NCI-H2196 treated with DMSO at 0.1 percent for 48 hours (cell line): ENCODE measurements around the gene LENG1.
A peak's percentile ranks its signal among the peaks of the same experiment; 100 is the strongest.
"Not testable (repeated sequence)": the region's sequence is repeated elsewhere in the genome, so short reads cannot be mapped to it uniquely, and the experiment has no call there.

Experiments
- DNase-seq: peaks from one replicate; lab custom pipeline; 2025; ENCODE audit not compliant: unreplicated experiment; lab: John Stamatoyannopoulos, UW

The LENG1 gene

DNA sequence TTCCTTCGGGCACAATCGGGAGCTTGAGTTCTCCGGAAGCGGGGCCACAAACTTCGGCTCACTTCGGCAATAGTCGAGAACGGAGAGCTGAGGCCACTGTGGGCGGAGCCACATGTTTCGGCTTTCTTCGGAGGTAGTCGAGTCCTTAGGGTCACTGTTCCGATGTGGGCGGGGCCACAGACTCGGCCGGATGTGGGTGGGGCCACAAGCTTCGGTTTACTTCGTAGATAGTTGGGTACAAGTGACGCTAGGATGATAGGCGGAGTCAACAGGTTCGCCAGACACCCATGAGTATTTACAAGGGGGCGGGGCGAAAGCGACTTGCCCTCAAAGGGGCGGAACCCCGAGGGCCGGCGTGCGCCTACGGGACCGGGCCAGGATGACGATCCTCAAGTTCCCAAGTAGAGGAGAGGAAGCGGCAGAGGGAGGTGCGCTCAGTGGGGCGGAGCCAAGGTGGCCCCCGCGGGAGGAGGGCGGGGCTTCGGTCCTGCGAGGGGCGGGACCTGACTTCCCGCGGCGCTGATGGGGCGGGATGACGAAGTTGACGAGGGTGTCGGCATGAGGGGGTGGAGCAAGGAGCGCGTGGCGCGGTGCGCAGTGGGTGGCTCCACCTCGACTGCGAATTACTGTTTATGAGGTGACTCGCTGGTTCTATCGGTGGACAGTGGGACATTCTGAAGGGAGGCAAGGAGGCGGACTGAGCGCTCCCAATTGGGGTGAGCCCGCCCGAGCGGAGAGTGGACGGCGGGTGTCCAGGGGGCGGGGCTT is 30.4 kb upstream of the LENG1 start:
- peak; percentile 99 for DNase-seq

DNA sequence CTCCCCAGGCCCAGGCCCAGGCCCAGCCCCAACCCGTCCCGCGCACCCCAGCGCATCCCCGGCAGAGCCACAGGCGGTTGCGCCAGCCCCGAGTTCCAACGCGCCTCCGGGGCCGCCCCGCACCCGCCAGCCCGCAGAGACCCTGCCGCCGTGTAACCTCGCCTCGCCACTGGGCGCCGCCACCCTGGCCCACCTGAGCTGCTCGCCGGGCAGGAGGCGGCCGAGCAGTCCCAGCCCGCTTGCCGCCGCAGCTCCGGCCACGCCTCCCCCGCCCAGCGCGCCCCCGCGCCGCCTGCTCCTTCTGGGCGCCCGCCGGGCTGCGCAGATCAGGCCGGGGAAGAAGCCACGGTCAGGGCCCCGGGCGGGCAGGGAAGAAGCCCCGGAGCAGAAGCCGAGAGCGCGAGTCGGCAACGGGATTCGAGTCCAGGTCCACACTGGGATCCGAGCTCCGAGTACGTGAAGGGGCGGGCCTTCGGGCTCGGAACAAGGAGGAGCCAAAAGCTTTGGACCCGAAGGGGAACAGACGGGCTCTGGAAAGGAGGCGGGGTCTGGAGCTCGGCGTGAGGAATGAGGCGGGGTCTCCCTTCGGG is 29.7 kb upstream of the LENG1 start, which contains the start of gene MBOAT7:
Gene MBOAT7 (minus strand): TSS at position 436 of the 590 bp plus-strand sequence. CDS start 1,072 bp downstream, outside the sequence.
- DNase-seq: peak; percentile 63

DNA sequence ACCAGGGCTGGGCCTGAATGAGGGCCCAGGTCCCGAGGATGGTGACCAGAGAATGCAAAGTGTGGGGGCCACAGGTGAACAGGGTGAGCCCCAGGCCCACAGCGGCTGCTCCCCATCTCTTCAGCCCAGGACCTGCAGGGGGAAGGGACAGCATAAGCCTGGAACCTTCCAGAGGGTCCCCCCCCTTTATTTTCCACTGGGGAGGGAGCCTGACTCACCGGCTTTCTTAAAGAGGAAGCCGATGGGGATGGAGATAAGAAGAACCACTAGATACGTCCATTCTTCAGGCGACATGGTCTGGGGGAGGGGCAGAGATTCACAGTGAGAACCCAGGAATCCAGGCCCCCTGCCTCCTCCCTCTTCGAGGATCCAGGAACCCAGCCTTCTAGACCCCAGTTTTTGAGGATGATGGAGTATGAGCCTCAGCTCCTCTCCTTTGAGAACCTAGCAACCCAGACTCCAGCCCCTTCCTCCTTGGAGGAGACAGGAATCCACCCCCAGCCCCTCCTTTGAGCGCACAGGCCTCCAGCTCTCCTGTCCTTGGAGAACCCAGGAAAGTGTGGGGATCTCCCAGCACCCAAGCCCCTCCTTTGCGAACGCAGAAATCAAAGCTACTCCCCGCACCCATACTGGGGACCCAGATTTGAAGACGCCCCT is 28.8 kb upstream of the LENG1 start:
- DNase-seq: no peak

DNA sequence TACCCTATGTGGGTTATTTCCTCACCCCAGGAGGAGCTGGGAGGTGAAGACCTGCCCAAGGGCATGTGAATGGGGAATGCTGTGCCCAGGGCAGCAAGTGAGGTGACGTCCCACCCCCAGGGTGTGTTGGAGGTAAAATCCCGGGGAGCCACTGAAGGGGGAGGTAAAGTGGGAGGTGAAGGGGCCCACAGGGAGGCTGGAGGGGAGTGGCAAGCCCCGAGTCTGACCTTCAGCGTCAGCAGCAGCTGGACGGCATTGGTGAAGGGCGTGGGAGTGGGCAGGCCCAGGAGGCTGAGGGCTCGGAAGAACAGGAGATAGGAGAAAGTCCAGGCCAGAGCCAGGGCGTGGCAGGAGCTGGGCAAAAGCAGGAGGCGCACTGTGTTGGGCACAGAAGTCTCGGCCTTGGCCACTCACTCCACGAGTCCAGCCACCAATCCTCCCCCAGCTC is 27.4 kb upstream of the LENG1 start:
- no peak for DNase-seq

DNA sequence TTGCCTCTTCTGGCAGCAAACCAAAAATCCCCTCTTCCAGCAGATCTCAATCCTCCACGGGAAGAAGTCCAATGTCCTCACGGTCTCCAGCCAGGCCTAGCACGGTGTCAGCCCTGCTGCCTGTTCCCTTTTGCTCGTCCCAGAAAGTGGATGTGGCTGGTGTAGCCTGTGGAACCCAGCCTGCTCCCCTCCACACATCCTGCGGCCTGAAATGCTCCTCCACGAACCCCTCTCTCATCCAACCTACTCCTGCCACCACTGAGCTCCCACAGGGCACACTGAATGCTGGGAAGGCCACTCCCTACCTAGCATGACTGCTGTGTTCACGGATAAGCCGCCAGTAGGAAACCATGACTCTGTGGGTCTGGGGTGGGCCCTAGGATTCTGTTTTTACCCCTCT is 26.8 kb upstream of the LENG1 start:
- DNase-seq: no peak

DNA sequence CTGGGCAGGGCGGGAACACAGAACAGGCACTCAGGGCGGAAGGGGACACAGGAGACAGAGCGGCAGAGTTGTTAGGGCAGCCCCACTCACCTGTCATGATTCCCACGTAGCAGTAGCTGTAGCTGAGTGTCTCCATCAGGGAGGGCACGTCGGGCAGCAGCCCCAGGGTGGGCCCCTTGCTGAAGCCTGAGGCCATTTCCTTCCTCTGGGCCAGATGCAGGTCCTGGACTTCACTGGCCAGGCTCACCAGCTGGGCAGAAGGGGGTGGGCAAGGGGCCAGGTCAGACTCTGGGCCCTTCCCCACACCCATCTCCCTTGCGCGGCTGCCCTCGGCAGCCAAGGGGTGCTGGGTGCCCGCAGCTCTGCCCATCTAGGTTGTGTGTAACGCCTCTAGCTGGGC is 23.9 kb upstream of the LENG1 start:
- no peak for DNase-seq

DNA sequence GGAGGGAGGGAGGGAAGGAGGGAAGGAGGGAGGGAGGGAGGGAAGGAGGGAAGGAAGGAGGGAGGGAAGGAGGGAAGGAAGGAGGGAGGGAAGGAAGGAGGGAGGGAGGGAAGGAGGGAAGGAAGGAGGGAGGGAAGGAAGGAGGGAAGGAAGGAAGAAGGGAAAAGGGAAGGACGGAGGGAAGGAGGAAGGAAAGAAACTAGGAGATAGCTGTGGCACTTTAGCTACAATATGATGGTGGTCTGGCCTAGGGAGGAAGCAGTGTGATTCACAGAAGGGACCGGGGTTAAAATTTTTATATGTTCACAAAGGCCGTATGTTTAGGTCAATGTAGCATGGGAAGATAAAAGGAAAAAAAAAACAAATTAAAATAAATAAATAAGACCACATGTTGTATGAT is 22.4 kb upstream of the LENG1 start:
- not testable (repeated sequence) for DNase-seq

DNA sequence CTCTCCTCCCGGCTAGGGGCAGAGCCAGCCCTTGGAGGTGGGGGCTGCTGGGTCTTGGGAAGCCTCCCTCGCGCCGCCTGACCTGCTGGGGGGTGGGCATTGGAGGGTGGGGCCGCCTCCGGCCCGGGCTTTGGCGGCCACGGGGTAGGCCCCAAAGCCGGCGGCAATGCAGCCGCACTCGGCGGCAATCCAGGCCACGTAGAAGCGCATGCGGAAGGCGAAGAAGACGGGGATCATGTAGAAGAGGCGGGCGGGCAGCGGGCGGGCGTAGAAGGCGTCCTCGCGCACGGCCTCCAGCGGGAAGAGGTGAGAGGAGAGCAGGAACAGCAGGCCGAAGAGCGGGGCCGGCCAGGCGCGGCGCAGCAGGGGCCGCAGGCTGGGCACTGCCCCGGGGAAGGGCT is 21.2 kb upstream of the LENG1 start:
- DNase-seq: no peak

DNA sequence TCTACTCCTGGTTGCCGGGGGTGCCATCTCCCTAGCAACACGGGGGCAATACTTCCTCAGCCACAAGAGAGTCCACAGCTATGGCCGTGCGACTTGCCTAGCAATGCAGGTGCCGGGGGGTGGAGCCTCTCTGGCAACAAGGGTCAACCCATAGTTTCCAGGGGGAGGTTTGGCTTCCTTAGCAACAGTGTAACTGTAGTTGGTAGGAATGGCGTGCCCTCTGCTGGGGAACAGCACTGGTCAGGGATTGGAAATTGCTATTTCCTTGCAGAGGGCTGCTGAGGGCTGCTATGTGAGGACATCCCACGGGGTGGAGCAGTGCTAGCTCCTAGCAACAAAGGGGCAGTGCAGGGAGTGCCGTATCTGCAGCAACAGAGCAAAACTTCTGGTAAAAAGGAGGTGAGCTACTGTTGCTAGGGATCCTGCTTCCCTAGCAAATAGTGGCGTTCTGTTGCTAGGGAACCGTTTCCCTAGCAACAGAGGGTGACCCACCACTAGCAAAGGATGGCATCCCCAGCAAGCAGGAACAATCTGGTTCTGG is 20.5 kb upstream of the LENG1 start:
- peak; percentile 98 for DNase-seq

DNA sequence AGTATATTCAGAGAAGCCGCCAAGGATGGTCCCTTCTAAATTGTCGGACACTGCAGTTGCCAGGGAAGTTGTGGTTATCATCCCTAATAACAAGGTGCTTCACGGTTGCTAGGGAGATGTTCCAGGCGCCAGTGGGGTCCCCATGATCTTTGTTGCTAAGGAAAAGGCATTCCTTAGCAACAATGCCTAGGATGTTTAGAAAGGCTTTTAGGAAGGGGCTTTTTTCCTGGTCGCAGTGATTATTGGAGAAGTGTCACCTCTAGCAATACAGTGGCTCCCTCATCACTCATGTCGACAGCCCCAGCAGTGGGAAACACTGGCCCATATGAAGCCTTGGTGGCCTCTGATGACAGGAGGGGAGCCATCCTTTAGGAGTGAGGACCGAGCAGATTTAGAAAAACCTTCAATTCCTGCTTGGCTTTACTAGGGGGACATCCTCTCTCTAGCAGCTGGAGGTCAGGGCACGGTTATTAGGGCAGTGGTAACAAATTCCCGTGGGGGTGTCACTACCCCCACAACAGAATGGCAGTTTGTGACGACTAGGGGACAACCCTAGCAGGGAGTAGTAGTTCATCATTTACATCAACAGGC is 19.8 kb upstream of the LENG1 start:
- no peak for DNase-seq

DNA sequence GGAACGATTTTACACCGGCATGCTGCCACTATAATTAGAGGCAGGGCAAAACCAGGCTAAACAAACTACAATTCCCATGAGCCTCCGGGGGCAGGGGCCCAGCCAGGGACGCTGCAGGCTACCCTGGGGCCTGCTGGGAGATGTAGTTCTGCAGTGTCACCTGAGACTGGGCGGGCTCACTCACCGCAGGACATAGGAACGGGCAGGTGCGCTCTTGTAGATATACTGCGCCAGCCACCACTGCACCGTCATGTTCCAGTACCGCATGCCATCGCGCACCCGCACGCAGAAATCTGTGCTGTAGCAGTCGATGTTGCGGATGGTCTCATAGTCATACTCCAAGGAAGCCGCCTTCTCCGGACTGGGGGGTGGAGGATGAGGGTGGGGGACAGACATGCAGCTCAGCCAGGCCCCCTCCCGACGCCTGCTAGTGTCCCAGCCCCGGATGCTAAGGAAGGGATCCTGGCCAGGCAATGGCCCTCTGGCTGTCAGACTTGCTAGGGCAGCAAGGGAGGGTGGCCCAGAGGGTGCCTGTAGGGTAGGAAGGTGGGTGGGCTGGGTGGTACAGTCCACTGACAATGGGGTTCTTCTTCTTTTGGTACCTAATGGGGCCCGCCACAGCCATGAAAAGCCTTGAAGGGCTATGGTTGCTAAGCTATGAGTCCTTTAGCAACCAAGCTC is 19.2 kb upstream of the LENG1 start:
- no peak for DNase-seq

DNA sequence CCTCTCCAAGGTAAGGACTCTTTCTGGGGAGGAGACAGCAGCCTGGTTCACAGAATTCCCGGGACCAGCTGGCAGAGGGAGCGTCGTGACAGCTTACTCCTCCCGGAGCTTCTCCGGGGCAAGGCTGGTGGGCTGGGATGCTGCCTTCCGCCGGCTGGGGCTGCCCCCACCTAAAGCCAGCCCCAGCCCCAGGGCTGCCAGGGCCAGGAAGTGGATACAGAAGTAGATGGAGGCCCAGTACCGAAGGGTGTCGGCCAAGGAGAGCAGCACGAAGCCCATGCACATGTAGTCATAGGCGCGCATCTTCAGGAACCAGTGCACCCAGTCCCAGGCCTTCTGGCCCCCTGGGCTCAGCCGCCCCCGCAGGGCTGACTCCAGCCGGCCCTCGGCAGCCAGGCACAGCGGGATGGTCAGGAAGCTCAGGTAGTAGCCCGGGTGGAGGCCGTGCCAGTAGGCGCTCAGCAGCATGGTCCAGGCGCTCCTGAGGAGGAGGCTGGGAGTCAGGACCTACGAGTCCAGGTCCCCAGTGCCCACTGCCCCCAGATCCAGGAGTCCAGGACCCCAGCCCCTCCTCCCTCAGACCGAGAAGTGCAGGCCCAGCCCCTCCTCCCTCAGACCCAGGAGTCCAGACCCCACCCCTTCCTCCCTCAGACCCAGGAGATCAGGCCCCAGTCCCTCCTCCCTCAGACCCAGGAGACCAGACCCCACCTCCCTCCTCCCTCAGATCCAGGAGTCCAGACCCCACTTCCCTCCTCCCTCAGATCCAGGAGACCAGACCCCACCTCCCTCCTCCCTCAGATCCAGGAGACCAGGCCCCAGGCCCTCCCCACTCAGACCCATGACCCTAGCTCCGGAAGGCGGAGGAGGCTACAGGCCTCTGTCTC is 14.7 kb upstream of the LENG1 start:
- no peak for DNase-seq

DNA sequence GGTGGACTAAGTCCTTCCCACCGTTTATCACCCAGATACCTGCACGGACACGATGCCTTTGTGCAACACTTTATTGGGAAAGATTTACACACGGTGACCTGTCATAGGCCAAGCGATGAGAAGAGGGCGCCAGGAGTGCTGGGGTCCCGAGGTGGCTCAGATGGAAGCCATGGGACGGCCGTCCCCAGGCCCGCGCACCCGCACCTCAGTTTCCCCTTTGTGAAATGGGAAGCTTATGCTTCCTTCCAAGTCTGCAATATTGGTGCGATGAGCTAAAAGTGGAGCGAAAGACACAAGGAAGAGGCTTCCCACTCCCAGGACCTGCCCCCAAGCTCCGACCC is 13.8 kb upstream of the LENG1 start:
- DNase-seq: no peak

DNA sequence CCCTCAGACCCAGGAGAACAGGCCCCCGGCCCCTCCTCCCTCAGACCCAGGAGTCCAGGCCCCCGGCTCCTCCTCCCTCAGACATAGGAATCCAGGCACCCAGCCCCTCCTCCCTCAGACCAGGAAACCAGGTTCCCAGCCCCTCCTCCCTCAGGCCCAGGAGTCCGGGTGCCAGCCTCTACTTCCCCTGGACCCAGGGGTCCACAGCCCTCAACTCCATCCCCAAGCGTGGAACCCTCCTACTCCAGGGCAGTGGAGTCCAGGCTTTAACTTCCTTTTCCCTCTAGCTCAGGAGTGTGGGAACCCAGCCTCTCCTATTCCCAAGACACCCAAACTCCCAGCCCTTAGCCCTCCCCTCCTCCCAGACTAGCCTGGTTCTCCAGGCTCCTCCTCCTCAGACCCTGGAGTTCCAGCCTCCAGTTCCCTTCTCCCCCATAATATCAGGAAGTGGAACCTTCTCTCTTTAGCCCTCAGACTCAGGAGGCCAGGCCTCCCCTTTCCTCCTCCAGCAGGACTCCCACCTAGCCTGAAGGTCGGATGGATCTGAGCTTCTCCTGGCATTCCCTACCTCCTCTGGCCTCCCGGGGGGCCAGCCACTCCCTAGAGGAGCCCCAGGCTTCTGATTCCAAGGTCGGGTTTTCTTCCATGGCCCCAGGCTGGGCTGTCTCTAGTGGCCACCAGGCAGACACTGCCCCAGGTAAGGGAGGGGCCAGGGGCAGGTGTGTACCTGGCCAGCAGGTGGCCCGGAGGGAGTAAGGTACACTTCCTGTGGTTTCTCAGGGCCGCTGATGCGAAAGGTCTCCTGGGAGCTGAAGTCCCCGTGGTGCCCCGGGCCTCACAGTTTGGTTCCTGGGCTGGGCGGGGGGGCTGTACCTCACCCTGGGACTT is 13.2 kb upstream of the LENG1 start, which contains the start of gene TMC4:
Gene TMC4 (minus strand): TSS at position 690 of the 888 bp plus-strand sequence. CDS start 43 bp downstream, at position 647.
- DNase-seq: peak; percentile 51

DNA sequence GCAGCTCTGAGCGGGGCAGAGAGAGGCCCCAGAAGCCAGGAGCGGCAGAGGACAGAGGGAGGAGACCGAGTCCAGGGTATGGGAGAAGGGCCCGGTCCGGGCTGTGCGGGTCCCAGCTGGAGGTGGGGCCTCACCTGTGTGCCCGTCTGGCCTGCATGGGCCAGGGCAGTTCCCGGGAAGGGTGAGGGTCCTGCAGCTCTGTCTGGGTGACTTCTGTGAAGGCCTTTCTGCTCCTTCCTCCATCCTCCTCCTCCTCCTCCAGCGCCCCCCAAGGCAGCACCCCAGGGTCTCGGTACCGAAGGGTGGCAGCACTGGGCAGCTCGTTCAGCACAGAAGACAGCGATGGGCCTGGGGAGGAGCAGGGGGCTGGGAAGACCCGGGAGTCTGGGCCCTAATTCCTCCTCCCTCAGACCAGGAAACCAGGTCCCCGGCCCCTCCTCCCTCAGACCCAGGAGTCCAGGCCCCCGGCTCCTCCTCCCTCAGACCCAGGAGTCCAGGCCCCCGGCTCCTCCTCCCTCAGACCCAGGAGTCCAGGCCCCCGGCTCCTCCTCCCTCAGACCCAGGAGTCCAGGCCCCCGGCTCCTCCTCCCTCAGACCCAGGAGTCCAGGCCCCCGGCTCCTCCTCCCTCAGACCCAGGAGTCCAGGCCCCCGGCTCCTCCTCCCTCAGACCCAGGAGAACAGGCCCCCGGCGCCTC is 12.4 kb upstream of the LENG1 start:
- DNase-seq: not testable (repeated sequence)

DNA sequence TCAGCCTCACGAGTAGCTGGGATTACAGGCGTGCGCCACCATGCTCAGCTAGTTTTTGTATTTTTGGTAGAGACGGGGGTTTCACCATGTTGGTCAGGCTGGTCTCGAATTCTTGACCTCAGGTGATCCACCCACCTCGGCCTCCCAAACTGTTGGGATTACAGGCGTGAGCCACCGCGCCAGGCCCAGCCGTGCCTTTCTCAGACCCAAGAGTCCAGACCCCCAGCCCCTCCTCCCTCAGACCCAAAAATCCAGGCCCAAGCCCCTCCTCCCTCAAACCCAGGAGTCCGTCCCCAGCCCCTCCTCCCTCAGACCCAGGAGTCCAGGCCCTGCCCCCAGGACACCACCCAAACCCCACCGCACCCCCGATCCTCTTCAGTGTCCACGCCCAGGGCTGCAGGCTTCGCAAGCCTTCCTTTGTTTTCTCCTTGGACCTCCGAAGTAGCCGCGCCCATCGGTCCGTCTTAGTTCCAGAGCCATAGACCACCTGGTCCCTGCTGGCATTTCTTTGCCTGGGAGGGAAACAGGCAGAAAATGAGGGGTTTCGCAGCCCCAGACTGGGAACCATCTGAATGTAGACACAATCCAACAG is 9.7 kb upstream of the LENG1 start:
- DNase-seq: no peak

DNA sequence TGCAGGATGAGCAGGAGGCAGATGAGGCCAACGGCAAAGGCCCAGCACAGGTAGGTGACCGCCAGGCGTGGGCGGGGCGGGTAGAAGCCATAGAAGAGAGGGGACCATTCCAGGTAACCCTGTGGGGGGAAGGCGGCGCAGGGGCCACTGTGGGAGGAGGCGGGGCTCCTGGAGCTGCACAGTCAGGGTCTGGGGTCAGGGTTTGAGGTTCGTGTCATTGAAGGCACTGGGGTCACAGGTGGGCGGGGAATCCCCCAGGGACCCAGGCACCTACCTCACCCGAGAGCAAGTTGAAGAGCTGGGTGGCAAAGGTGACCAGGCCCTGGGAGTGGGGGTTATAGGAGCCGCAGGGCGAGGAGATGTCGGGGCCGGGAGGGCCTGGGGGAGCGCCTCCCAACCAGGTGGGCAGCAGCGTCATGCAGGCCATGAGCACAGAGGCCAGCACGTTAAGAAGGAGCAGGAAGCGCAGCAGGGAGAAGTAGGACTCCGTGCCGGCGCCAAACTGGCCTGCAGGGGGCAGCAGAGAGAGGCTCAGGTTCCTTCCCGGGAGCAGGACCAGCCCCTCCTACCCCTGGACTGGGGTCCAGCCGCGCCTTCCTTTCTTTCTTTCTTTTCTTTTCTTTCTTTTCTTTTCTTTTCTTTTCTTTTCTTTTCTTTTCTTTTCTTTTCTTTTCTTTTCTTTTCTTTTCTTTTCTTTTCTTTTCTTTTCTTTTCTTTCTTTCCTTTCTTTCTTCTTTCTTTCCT is 8.8 kb upstream of the LENG1 start:
- peak; percentile 67 for DNase-seq
